Middle frontal gyrus (tissue), 1 donor: ENCODE results near the gene HPSE2.
"Not testable (repeated sequence)": the region's sequence is repeated elsewhere in the genome, so short reads cannot be mapped to it uniquely, and the experiment has no call there.

Source experiments
- DNase-seq: peaks from one replicate; pipeline ENCODE4 v3.0.0-alpha.2; 2015; ENCODE audit warnings: low spot score; ENCODE audit errors: extremely low spot score

Gene HPSE2

GRCh38 chr10:98920807-98921206 lies 314.8 kb downstream of the HPSE2 start:
- no peak for DNase-seq

GRCh38 chr10:98920360-98920759 lies 315.3 kb downstream of the HPSE2 start:
- DNase-seq, result no peak

- no peak for DNase-seq
Observed at GRCh38 chr10:98919899-98920298, 315.8 kb downstream of the HPSE2 start.

- DNase-seq, result no peak
Observed at GRCh38 chr10:98917828-98918227, 317.8 kb downstream of the HPSE2 start.

GRCh38 chr10:98916526-98917125 lies 319.0 kb downstream of the HPSE2 start:
- DNase-seq, result no peak

- no peak for DNase-seq
Observed at GRCh38 chr10:98915911-98916310, 319.7 kb downstream of the HPSE2 start.

GRCh38 chr10:98910546-98910945 lies 325.1 kb downstream of the HPSE2 start:
- no peak for DNase-seq

- DNase-seq, result no peak
Observed at GRCh38 chr10:98910048-98910447, 325.6 kb downstream of the HPSE2 start.

- DNase-seq, result no peak
Observed at GRCh38 chr10:98908868-98909267, 326.8 kb downstream of the HPSE2 start.

GRCh38 chr10:98908247-98908646 lies 327.4 kb downstream of the HPSE2 start:
- DNase-seq, result not testable (repeated sequence)

GRCh38 chr10:98901441-98902110 lies 334.1 kb downstream of the HPSE2 start:
- no peak for DNase-seq

- DNase-seq, result no peak
Observed at GRCh38 chr10:98899018-98899417, 336.6 kb downstream of the HPSE2 start.

GRCh38 chr10:98892523-98892922 lies 343.1 kb downstream of the HPSE2 start:
- DNase-seq, result no peak

GRCh38 chr10:98886686-98887085 lies 349.0 kb downstream of the HPSE2 start:
- no peak for DNase-seq

- DNase-seq, result no peak
Observed at GRCh38 chr10:98885378-98885777, 350.3 kb downstream of the HPSE2 start.

- DNase-seq, result no peak
Observed at GRCh38 chr10:98881789-98882188, 353.9 kb downstream of the HPSE2 start.

- no peak for DNase-seq
Observed at GRCh38 chr10:98880971-98881370, 354.7 kb downstream of the HPSE2 start.

- DNase-seq, result no peak
Observed at GRCh38 chr10:98878921-98879320, 356.7 kb downstream of the HPSE2 start.

- no peak for DNase-seq
Observed at GRCh38 chr10:98878418-98878817, 357.2 kb downstream of the HPSE2 start.

GRCh38 chr10:98861962-98862361 lies 373.7 kb downstream of the HPSE2 start:
- no peak for DNase-seq

- DNase-seq, result no peak
Observed at GRCh38 chr10:98858525-98858924, 377.1 kb downstream of the HPSE2 start.

GRCh38 chr10:98855403-98856189 lies 380.1 kb downstream of the HPSE2 start:
- no peak for DNase-seq
